HEK293 (cell line): ENCODE measurements around the gene CISH.

Experiments used
- BCL11B ChIP-seq: fragments of 450-650 bp; formaldehyde crosslinking; IDR thresholded peaks from 2 replicates; pipeline ENCODE4 v1.5.1; 2016; ENCODE audit warnings: low read depth, missing biosample characterization, missing genetic modification characterization
- GLIS1 ChIP-seq: fragments of 450-650 bp; formaldehyde crosslinking; IDR thresholded peaks from 2 replicates; pipeline ENCODE4 v1.5.1; 2016; ENCODE audit warnings: missing biosample characterization, missing genetic modification characterization
- MYNN ChIP-seq: fragments of 450-650 bp; formaldehyde crosslinking; IDR thresholded peaks from 2 replicates; pipeline ENCODE4 v1.5.1; 2016; ENCODE audit warnings: missing biosample characterization, missing genetic modification characterization, borderline replicate concordance
- MZF1 ChIP-seq: fragments of 450-650 bp; formaldehyde crosslinking; IDR thresholded peaks from 2 replicates; pipeline ENCODE4 v1.5.1; 2017; ENCODE audit warnings: missing biosample characterization, missing genetic modification characterization, borderline replicate concordance
- SCRT2 ChIP-seq: fragments of 450-650 bp; formaldehyde crosslinking; IDR thresholded peaks from 2 replicates; pipeline ENCODE4 v1.5.1; 2016; ENCODE audit warnings: missing biosample characterization, missing genetic modification characterization
- SP3 ChIP-seq: fragments of 450-650 bp; formaldehyde crosslinking; IDR thresholded peaks from 2 replicates; pipeline ENCODE4 v1.5.1; 2016; ENCODE audit warnings: missing biosample characterization, missing genetic modification characterization
- TCF7L2 ChIP-seq: IDR thresholded peaks from 2 replicates; pipeline ENCODE4 v1.6.1; 2011; ENCODE audit warnings: low read depth, mild to moderate bottlenecking, inconsistent platforms, low read length, moderate library complexity, borderline replicate concordance
- TRIM28 ChIP-seq: IDR thresholded peaks from 2 replicates; pipeline ENCODE4 v1.6.1; 2011; ENCODE audit warnings: low read length, control low read depth, borderline replicate concordance
- ZBTB11 ChIP-seq: fragments of 450-650 bp; formaldehyde crosslinking; conservative IDR thresholded peaks from 2 replicates; pipeline ENCODE4 v1.5.1; 2016; ENCODE audit warnings: low read depth, missing biosample characterization, missing genetic modification characterization
- ZFHX2 ChIP-seq: fragments of 450-650 bp; formaldehyde crosslinking; conservative IDR thresholded peaks from 2 replicates; pipeline ENCODE4 v1.5.1; 2016; ENCODE audit warnings: missing biosample characterization, missing genetic modification characterization
- ZFP37 ChIP-seq: fragments of 450-650 bp; formaldehyde crosslinking; IDR thresholded peaks from 2 replicates; pipeline ENCODE4 v1.5.1; 2016; ENCODE audit warnings: missing biosample characterization, missing genetic modification characterization
- ZNF146 ChIP-seq: fragments of 450-650 bp; formaldehyde crosslinking; IDR thresholded peaks from 2 replicates; pipeline ENCODE4 v1.5.1; 2016; ENCODE audit warnings: missing biosample characterization, missing genetic modification characterization
- ZNF174 ChIP-seq: fragments of 450-650 bp; formaldehyde crosslinking; IDR thresholded peaks from 2 replicates; pipeline ENCODE4 v1.5.0; 2017; ENCODE audit warnings: missing biosample characterization, mild to moderate bottlenecking, missing genetic modification characterization
- ZNF24 ChIP-seq: fragments of 450-650 bp; formaldehyde crosslinking; IDR thresholded peaks from 2 replicates; pipeline ENCODE4 v1.5.1; 2016; ENCODE audit warnings: missing biosample characterization, missing genetic modification characterization
- ZNF248 ChIP-seq: fragments of 450-650 bp; formaldehyde crosslinking; IDR thresholded peaks from 2 replicates; pipeline ENCODE4 v1.5.1; 2017; ENCODE audit warnings: missing biosample characterization, missing genetic modification characterization
- ZNF274 ChIP-seq, 2 experiments: fragments of 200-500 bp in 1 of 2; fragments of 450-650 bp in 1 of 2; sonication (Bioruptor generic) in 1 of 2; formaldehyde crosslinking in 1 of 2; IDR thresholded peaks; 2 replicates each; pipeline versions ENCODE4 v1.5.1 to v1.6.1; 2014 to 2016; ENCODE audit warnings: borderline replicate concordance in 1 of 2, inconsistent platforms in 1 of 2, low read length in 1 of 2, missing biosample characterization in 1 of 2, missing genetic modification characterization in 1 of 2
- ZNF302 ChIP-seq: fragments of 450-650 bp; formaldehyde crosslinking; IDR thresholded peaks from 2 replicates; pipeline ENCODE4 v1.5.1; 2016; ENCODE audit warnings: missing biosample characterization, missing genetic modification characterization, low read depth
- ZNF501 ChIP-seq: fragments of 450-650 bp; formaldehyde crosslinking; IDR thresholded peaks from 2 replicates; pipeline ENCODE4 v1.5.1; 2016; ENCODE audit warnings: missing biosample characterization, missing genetic modification characterization
- ZNF621 ChIP-seq: fragments of 450-650 bp; formaldehyde crosslinking; IDR thresholded peaks from 2 replicates; pipeline ENCODE4 v1.5.1; 2017; ENCODE audit warnings: missing biosample characterization, missing genetic modification characterization
- ZNF645 ChIP-seq: fragments of 450-650 bp; formaldehyde crosslinking; IDR thresholded peaks from 2 replicates; pipeline ENCODE4; 2016; ENCODE audit warnings: missing biosample characterization, missing genetic modification characterization
- ZNF670 ChIP-seq: fragments of 450-650 bp; formaldehyde crosslinking; IDR thresholded peaks from 2 replicates; pipeline ENCODE4 v1.5.1; 2016; ENCODE audit warnings: missing biosample characterization, missing genetic modification characterization, low read depth
- ZNF677 ChIP-seq: fragments of 450-650 bp; IDR thresholded peaks from 2 replicates; pipeline ENCODE4 v1.5.0; 2018; ENCODE audit warnings: missing biosample characterization, mild to moderate bottlenecking, missing genetic modification characterization, moderate library complexity
- ZNF707 ChIP-seq: fragments of 450-650 bp; formaldehyde crosslinking; IDR thresholded peaks from 2 replicates; pipeline ENCODE4 v1.5.1; 2016; ENCODE audit warnings: missing biosample characterization, missing genetic modification characterization
- TF ChIP-seq, protein P1 (sequence below): fragments of 450-650 bp; formaldehyde crosslinking; IDR thresholded peaks from 2 replicates; pipeline ENCODE4 v1.5.1; 2016; ENCODE audit warnings: missing biosample characterization, missing genetic modification characterization
- TF ChIP-seq, protein P2 (sequence below): fragments of 450-650 bp; formaldehyde crosslinking; IDR thresholded peaks from 2 replicates; pipeline ENCODE4 v1.5.1; 2017; ENCODE audit warnings: missing biosample characterization, missing genetic modification characterization
- TF ChIP-seq, protein P3 (sequence below): IDR thresholded peaks from 2 replicates; pipeline ENCODE4 v1.6.1; 2011; ENCODE audit warnings: mild to moderate bottlenecking, low read depth, low read length, borderline replicate concordance
- TF ChIP-seq, protein P4 (sequence below): fragments of 450-650 bp; formaldehyde crosslinking; IDR thresholded peaks from 2 replicates; pipeline ENCODE4 v1.5.1; 2016; ENCODE audit warnings: missing biosample characterization, missing genetic modification characterization, low read depth

Gene CISH

DNA sequence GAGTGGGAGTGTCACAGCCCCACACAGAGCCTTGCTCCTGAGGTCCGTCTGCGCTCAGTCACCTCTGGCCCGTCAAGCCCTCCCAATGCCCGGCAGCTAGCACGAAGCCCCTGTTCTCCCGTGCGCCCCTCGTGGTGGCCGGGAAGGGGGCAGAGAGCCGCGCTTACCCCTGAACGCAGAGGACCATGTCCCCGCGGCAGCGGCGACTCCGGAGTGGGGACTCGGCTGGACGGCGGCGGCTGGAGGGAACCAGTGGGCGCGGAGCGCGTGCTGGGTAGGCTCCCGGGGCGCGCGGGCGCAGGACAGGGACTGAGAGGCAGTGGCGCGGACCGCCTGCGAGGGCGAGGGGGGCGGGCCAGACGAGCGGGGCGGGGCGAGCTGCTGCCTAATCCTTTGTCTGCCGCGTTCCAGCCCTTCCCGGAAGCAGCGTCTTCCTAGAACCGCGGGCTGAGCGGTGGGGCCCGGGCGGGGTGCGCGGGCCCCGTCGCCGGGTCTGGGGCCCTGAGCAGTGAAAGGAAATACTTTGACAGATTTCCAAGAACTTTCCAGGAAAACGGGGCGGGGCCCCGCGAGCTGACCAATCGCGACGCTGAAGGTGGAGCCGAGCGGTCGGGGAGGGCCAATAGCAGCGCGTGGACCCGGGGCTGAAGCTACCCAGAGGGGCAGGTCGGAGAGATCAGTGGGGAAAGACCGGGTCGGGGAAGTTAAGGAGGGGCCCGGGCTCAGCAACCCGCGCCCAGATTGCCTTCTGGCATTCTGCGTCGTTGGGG, at the start of gene CISH (continued):
- TF ChIP-seq, protein P1, sequence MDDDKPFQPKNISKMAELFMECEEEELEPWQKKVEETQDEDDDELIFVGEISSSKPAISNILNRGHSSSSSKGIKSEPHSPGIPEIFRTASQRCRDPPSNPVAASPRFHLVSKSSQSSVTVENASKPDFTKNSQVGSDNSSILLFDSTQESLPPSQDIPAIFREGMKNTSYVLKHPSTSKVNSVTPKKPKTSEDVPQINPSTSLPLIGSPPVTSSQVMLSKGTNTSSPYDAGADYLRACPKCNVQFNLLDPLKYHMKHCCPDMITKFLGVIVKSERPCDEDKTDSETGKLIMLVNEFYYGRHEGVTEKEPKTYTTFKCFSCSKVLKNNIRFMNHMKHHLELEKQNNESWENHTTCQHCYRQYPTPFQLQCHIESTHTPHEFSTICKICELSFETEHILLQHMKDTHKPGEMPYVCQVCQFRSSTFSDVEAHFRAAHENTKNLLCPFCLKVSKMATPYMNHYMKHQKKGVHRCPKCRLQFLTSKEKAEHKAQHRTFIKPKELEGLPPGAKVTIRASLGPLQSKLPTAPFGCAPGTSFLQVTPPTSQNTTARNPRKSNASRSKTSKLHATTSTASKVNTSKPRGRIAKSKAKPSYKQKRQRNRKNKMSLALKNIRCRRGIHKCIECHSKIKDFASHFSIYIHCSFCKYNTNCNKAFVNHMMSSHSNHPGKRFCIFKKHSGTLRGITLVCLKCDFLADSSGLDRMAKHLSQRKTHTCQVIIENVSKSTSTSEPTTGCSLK (tag by site-specific recombination), result no peak
- peak; percentile 31; the same call in 1 of the 2 replicates for TF ChIP-seq ZBTB11 (tag by site-specific recombination)
- TF ChIP-seq SP3 (tag by site-specific recombination), result peak; percentile 75
- TF ChIP-seq ZFP37, result no peak
- TF ChIP-seq BCL11B (tag by site-specific recombination), result no peak
- TF ChIP-seq TRIM28, result no peak
- TF ChIP-seq ZNF24 (tag by site-specific recombination), result no peak
- no peak; the same call in 1 of the 2 replicates for TF ChIP-seq GLIS1 (tag by site-specific recombination)
- no peak for TF ChIP-seq ZNF146 (tag by site-specific recombination)
- TF ChIP-seq, protein P2, sequence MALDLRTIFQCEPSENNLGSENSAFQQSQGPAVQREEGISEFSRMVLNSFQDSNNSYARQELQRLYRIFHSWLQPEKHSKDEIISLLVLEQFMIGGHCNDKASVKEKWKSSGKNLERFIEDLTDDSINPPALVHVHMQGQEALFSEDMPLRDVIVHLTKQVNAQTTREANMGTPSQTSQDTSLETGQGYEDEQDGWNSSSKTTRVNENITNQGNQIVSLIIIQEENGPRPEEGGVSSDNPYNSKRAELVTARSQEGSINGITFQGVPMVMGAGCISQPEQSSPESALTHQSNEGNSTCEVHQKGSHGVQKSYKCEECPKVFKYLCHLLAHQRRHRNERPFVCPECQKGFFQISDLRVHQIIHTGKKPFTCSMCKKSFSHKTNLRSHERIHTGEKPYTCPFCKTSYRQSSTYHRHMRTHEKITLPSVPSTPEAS (tag by site-specific recombination), result no peak
- TF ChIP-seq ZNF677 (tag by site-specific recombination), result no peak
- TF ChIP-seq ZNF302 (tag by site-specific recombination), result no peak
- TF ChIP-seq ZNF248 (tag by site-specific recombination), result no peak
- TF ChIP-seq ZFHX2, result peak; percentile 89
- TF ChIP-seq ZNF670 (tag by site-specific recombination), result no peak
- no peak for TF ChIP-seq ZNF621 (tag by site-specific recombination)
- TF ChIP-seq ZNF707 (tag by site-specific recombination), result no peak
- TF ChIP-seq, protein P3, sequence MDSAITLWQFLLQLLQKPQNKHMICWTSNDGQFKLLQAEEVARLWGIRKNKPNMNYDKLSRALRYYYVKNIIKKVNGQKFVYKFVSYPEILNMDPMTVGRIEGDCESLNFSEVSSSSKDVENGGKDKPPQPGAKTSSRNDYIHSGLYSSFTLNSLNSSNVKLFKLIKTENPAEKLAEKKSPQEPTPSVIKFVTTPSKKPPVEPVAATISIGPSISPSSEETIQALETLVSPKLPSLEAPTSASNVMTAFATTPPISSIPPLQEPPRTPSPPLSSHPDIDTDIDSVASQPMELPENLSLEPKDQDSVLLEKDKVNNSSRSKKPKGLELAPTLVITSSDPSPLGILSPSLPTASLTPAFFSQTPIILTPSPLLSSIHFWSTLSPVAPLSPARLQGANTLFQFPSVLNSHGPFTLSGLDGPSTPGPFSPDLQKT, result no peak
- no peak for TF ChIP-seq ZNF645 (tag by site-specific recombination)
- TF ChIP-seq ZNF174, result no peak
- TF ChIP-seq SCRT2 (tag by site-specific recombination), result no peak
- no peak for TF ChIP-seq ZNF501 (tag by site-specific recombination)
- no peak for TF ChIP-seq ZNF274 (IDR thresholded peaks at IDR 0.05; ENCODE audit: low read length)
- no peak for TF ChIP-seq ZNF274 (tag by site-specific recombination; IDR thresholded peaks at IDR 0.05; ENCODE audit: borderline replicate concordance)
- no peak for TF ChIP-seq MZF1
- no peak for TF ChIP-seq MYNN (tag by site-specific recombination)
- no peak for TF ChIP-seq TCF7L2
- TF ChIP-seq, protein P4, sequence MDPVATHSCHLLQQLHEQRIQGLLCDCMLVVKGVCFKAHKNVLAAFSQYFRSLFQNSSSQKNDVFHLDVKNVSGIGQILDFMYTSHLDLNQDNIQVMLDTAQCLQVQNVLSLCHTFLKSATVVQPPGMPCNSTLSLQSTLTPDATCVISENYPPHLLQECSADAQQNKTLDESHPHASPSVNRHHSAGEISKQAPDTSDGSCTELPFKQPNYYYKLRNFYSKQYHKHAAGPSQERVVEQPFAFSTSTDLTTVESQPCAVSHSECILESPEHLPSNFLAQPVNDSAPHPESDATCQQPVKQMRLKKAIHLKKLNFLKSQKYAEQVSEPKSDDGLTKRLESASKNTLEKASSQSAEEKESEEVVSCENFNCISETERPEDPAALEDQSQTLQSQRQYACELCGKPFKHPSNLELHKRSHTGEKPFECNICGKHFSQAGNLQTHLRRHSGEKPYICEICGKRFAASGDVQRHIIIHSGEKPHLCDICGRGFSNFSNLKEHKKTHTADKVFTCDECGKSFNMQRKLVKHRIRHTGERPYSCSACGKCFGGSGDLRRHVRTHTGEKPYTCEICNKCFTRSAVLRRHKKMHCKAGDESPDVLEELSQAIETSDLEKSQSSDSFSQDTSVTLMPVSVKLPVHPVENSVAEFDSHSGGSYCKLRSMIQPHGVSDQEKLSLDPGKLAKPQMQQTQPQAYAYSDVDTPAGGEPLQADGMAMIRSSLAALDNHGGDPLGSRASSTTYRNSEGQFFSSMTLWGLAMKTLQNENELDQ (tag by site-specific recombination), result no peak
